Loucy (cell line): ENCODE results near the gene BANK1.

Experiments used
- CTCF ChIP-seq: fragments of 200-600 bp; sonication (generic); conservative IDR thresholded peaks from 2 replicates; pipeline ENCODE4 v1.5.1; 2014; ENCODE audit warnings: mild to moderate bottlenecking, antibody characterized with exemption, low read length
- EZH2phosphoT487 ChIP-seq: fragments of 200-600 bp; IDR thresholded peaks from 2 replicates; pipeline ENCODE4 v1.6.1; 2018; ENCODE audit warnings: antibody characterized with exemption, mild to moderate bottlenecking, moderate library complexity, borderline replicate concordance

DNA sequence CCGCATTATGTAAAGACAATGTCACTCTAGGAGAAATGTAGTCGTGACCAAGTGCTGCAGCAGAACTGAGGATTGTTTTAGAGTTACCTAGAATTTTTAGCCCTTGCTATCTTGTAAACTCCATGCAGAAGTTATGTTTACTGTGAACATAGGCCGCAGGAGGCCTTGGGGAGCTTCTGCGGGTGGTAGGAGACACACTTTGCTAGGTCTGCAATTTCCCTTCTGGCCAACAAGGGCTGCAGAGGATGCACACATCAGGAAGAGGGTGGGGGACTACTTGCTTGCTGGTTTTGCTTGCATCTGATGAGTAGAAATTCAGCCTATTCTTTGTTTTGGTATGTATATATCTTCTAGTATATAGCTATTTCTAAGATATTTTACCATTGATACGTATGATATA lies 23.1 kb downstream of the BANK1 start:
- TF ChIP-seq CTCF (no peak; the same call in 1 of the 2 replicates), EZH2phosphoT487 (no peak)
